Breast epithelium (tissue), 3 donors: ENCODE data around the gene SAP25.

Experiments
- POLR2A ChIP-seq: fragments of 450-650 bp; IDR thresholded peaks from one replicate; pipeline ENCODE4 v1.6.1; 2016; ENCODE audit warnings: antibody characterized with exemption, mild to moderate bottlenecking, moderate library complexity
- POLR2AphosphoS5 ChIP-seq, 3 donors: sonication (generic); formaldehyde crosslinking; IDR thresholded peaks; one replicate each; pipeline ENCODE4 v1.6.1; 2017; ENCODE audit warnings: antibody characterized with exemption in 3 of 3
- TF ChIP-seq, protein P1 (sequence below), 3 donors: fragments of 450-650 bp; IDR thresholded peaks; one replicate each; pipeline ENCODE4 v1.5.1; 2016 to 2017; ENCODE audit warnings: antibody characterized with exemption in 3 of 3, mild to moderate bottlenecking in 3 of 3, moderate library complexity in 3 of 3

DNA sequence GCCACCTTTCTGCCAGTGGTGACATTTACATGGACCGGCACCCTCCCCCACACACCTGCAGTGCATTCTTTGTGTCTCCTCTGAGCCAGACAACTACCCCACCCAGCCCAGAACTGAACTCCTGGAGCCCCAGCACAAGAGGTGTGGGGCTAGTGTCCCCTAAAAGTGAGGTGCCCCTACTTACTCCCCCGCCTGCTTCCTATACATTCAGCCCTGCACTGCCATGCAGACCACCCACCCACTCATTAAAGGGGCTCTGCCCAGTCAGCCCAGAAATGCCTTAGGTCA is 1.9 kb downstream of the SAP25 start:
- TF ChIP-seq POLR2A (no peak), POLR2AphosphoS5 (IDR thresholded peaks at IDR 0.05) (no peak)
- TF ChIP-seq, protein P1, sequence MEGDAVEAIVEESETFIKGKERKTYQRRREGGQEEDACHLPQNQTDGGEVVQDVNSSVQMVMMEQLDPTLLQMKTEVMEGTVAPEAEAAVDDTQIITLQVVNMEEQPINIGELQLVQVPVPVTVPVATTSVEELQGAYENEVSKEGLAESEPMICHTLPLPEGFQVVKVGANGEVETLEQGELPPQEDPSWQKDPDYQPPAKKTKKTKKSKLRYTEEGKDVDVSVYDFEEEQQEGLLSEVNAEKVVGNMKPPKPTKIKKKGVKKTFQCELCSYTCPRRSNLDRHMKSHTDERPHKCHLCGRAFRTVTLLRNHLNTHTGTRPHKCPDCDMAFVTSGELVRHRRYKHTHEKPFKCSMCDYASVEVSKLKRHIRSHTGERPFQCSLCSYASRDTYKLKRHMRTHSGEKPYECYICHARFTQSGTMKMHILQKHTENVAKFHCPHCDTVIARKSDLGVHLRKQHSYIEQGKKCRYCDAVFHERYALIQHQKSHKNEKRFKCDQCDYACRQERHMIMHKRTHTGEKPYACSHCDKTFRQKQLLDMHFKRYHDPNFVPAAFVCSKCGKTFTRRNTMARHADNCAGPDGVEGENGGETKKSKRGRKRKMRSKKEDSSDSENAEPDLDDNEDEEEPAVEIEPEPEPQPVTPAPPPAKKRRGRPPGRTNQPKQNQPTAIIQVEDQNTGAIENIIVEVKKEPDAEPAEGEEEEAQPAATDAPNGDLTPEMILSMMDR (IDR thresholded peaks at IDR 0.05): no peak
